BLaER1 treated with 17β-estradiol and CSF1 and Interleukin-3, amounts not matched to agents 10 nM and 100 nM (cell line): Measurements from ENCODE around the gene TBL1XR1.
"Not testable (repeated sequence)": the region's sequence is repeated elsewhere in the genome, so short reads cannot be mapped to it uniquely, and the experiment has no call there.

Experiments
- H3K27ac ChIP-seq, 11 experiments: shearing (Covaris generic); formaldehyde crosslinking; 2 replicates each; pipeline ENCODE4 v1.8.1; 2022
- H3K27me3 ChIP-seq, 11 experiments: shearing (Covaris generic); formaldehyde crosslinking; 2 replicates each; pipeline ENCODE4 v1.8.1; 2022
- H3K36me3 ChIP-seq, 11 experiments: shearing (Covaris generic); formaldehyde crosslinking; 2 replicates each; pipeline ENCODE4 v1.8.1; 2022
- H3K4me1 ChIP-seq, 10 experiments: shearing (Covaris generic); formaldehyde crosslinking; 2 replicates each; pipeline ENCODE4 v1.8.1; 2022
- H3K4me2 ChIP-seq, 11 experiments: shearing (Covaris generic); formaldehyde crosslinking; 2 replicates each; pipeline ENCODE4 v1.8.1; 2022
- H3K4me3 ChIP-seq, 10 experiments: shearing (Covaris generic); formaldehyde crosslinking; 2 replicates each; pipeline ENCODE4 v1.8.1; 2022
- H3K9ac ChIP-seq, 11 experiments: shearing (Covaris generic); formaldehyde crosslinking; 2 replicates each; pipeline ENCODE4 v1.8.1; 2022
- H3K9me3 ChIP-seq, 11 experiments: shearing (Covaris generic); formaldehyde crosslinking; replicated peaks in 1 of 11; 2 replicates each; pipeline ENCODE4 v1.8.1; 2022
- H4K20me1 ChIP-seq, 11 experiments: shearing (Covaris generic); formaldehyde crosslinking; 2 replicates each; pipeline ENCODE4 v1.8.1; 2022
- Cebpa-rat ChIP-seq, 11 experiments: shearing (Covaris generic); IDR thresholded peaks; 2 replicates each; pipeline ENCODE4 v1.8.1; 2022

Gene TBL1XR1

DNA sequence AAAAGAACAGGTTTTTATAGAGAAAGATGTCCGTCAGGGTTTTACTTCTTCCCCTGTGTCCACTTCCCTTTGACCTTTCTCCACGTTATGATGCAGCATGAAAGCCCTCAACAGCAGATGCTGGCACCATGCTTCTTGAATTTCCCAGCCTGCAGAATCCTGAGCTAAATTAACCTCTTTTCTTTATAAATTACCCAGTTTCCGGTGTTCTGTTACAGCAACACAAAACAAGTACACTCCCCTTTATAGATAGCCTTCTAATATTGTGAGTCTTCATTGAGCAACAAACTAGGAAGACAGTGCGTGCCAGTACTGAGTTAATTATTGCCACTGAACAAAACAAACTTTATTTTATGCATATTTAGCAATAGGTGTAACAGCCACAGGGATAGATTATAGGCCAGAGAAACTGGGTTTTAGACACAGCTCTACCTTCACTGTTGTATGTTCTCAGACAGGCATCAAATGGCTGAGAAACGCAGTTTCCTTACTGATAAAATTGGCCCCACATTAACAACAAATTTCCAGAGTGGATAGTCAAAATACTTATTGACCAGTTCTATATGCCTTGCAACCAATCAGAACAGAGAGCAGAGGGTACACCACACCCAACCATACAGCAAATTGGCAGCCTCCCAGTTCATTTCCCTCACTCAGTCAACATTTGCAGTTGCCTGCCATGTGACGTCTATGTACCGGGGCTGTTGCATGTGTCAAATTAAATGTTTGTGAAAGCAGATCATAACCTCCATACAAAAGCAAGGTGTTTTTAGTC lies 14.4 kb upstream of the TBL1XR1 start:
- no peaks in the 10 kb centered on the region for H4K20me1 ChIP-seq
- no peak overlapping the region for H3K4me3 ChIP-seq
- no peaks in the 10 kb centered on the region for H3K36me3 ChIP-seq
- peaks cover 0 to 3% (median 0%) of the 10 kb centered on the region in 10 experiments; a peak in 3 of 20 replicates for H3K4me1 ChIP-seq
- no peaks in the 10 kb centered on the region for H3K27me3 ChIP-seq
- no peak overlapping the region for H3K4me2 ChIP-seq
- H3K27ac ChIP-seq, result no peak overlapping the region
- no peak for TF ChIP-seq Cebpa-rat (IDR thresholded peaks at IDR 0.05)
- H3K9ac ChIP-seq, result no peak overlapping the region
- H3K9me3 ChIP-seq, result peaks cover 0 to 5% (median 0%) of the 10 kb centered on the region in 11 experiments; a peak in 2 of 22 replicates

DNA sequence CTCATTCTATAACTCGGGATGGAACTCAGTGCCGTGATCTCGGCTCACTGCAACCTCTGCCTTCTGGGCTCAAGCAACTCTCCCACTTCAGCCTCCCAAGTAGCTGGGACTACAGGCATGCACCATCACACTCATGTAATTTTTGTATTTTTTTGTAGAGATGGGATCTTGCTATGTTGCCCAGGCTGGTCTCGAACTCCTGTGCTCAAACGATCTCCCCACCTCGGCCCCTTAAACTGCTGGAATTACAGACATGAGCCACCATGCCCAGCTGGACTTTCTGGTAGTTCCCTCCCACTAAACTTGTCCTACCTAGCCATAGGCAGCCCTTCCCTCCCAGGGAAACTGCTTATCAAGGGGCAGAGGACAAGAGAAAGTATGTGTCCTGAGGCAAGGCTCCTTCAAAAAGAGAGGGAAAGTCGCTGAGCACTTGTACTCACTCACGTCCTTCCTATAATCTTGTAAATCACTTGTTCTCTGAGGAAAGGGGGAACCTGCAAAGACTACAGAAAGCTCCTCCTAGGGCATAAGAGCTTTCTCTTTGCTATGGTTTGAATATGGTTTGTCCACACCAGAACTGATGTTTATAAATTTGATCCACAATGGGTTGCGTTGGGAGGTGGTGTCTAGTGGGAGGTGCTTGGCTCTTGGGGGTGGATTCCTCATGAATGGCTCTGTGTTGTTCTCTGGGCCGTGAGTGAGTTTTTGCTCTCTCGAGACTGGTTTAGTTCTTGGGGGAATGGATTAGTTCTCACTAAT lies 13.6 kb upstream of the TBL1XR1 start:
- no peak for TF ChIP-seq Cebpa-rat (IDR thresholded peaks at IDR 0.05)
- Histone ChIP-seq H3K9me3 (peaks cover 0 to 10% (median 0%) of the 10 kb centered on the region in 11 experiments; a peak in 2 of 22 replicates), H4K20me1 (no peaks in the 10 kb centered on the region), H3K9ac (no peak overlapping the region), H3K27me3 (no peaks in the 10 kb centered on the region), H3K27ac (no peak overlapping the region), H3K4me3 (no peak overlapping the region), H3K4me2 (no peak overlapping the region), H3K4me1 (peaks cover 0 to 9% (median 0%) of the 10 kb centered on the region in 10 experiments; a peak in 3 of 20 replicates), H3K36me3 (no peaks in the 10 kb centered on the region)

DNA sequence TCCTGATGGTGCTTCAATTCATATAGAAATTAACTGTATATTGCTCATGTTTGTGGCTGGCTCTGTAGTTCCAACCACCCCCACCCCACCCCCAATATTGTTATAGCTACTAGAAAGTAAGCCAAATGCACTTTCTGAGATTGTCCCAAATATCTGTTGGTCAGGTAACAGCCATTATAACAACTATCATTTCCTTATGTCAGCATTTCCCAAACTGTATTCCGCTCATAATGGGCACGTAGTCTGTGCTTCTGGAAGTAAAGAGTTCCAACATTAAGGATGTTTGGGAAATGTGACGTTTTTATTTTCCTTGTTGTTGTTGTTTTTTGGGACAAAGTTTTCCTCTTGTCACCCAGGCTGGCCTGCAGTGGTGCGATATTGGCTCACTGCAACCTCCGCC lies 12.2 kb upstream of the TBL1XR1 start:
- Histone ChIP-seq H3K4me3 (no peak overlapping the region), H3K9ac (no peak overlapping the region), H3K36me3 (no peaks in the 10 kb centered on the region), H3K27me3 (no peaks in the 10 kb centered on the region), H3K9me3 (peaks cover 0 to 21% (median 6%) of the 10 kb centered on the region in 11 experiments; a peak in 16 of 22 replicates), H3K4me2 (no peak overlapping the region), H4K20me1 (no peaks in the 10 kb centered on the region), H3K27ac (no peak overlapping the region), H3K4me1 (peaks cover 0 to 9% (median 0%) of the 10 kb centered on the region in 10 experiments; a peak in 3 of 20 replicates)
- TF ChIP-seq Cebpa-rat (IDR thresholded peaks at IDR 0.05), result no peak

DNA sequence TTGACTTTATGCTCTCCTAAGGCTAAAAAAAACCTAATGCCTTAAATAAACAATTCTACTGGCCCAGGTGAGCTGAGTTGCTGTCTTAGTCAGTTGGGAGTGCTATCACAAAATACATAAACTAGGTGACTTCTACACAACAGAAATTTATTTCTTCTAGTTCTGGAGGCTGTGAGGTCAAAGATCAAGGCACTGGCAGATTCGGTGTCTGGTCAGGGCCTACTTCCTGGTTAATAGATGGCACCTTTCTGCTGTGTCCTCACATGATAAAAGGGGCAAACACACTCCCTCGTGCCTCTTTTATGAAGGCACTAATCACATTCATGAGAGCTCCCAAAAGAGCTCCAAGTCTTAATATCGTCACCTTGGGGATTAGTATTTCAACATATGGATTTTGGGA lies 11.5 kb upstream of the TBL1XR1 start:
- Histone ChIP-seq H3K27me3 (no peaks in the 10 kb centered on the region), H3K9me3 (peaks cover 7 to 28% (median 14%) of the 10 kb centered on the region in 11 experiments), H3K4me2 (no peak overlapping the region), H4K20me1 (no peaks in the 10 kb centered on the region), H3K4me1 (peaks cover 0 to 9% (median 0%) of the 10 kb centered on the region in 10 experiments; a peak in 3 of 20 replicates), H3K4me3 (no peak overlapping the region), H3K9ac (no peak overlapping the region), H3K36me3 (peaks cover 0 to 6% (median 0%) of the 10 kb centered on the region in 11 experiments; a peak in 4 of 22 replicates), H3K27ac (no peak overlapping the region)
- no peak for TF ChIP-seq Cebpa-rat (IDR thresholded peaks at IDR 0.05)

DNA sequence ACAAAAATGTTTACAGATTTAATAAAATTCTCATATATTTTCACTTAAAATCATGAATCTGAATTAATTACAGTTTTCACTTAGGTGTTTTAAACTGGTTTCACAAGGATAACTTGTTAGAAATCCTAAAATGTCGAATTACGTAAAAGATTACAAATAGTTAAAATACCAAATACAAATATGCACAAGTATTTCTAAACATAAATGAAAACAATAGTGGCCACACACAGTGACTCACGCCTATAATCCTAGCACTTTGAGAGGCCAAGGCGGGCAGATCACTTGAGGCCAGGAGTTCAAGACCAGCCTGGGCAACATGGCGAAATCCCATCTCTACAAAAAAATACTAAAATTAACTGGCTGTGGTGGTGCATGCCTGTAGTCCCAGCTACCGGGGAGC lies 10.9 kb upstream of the TBL1XR1 start:
- Histone ChIP-seq H3K9ac (no peak overlapping the region), H3K4me1 (peaks cover 0 to 9% (median 0%) of the 10 kb centered on the region in 10 experiments; a peak in 3 of 20 replicates), H3K4me3 (no peak overlapping the region), H4K20me1 (no peaks in the 10 kb centered on the region), H3K27ac (no peak overlapping the region), H3K9me3 (peaks cover 12 to 33% (median 19%) of the 10 kb centered on the region in 11 experiments), H3K4me2 (no peak overlapping the region), H3K36me3 (peaks cover 0 to 9% (median 0%) of the 10 kb centered on the region in 11 experiments; a peak in 4 of 22 replicates), H3K27me3 (no peaks in the 10 kb centered on the region)
- no peak for TF ChIP-seq Cebpa-rat (IDR thresholded peaks at IDR 0.05)

DNA sequence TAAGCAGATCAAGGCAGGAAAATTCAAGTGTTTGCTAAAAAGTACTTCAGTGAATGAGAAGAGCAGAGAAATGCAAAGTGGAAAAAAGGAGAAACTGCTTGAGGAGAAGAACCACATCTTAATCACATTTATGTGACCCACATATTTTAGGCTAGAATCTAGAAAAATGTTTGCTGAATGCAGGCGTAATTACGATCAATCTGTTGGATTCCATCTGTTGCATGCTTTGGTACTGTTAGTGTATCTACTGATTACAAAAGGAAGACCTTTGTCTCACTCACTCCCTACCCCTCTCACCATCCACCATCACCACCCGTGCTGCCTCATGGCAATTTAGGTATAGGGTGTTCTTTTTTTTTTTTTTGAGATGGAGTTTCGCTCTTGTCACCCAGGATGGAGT lies 9.7 kb upstream of the TBL1XR1 start:
- H3K4me2 ChIP-seq, result peak overlapping the region in 1 of 11 experiments; percentile 31; a peak in 1 of 22 replicates
- no peaks in the 10 kb centered on the region for H4K20me1 ChIP-seq
- no peak overlapping the region for H3K9ac ChIP-seq
- peaks cover 12 to 35% (median 26%) of the 10 kb centered on the region in 11 experiments for H3K9me3 ChIP-seq
- peaks cover 0 to 9% (median 0%) of the 10 kb centered on the region in 11 experiments; a peak in 4 of 22 replicates for H3K36me3 ChIP-seq
- peaks cover 9 to 19% (median 10%) of the 10 kb centered on the region in 10 experiments for H3K4me1 ChIP-seq
- no peak for TF ChIP-seq Cebpa-rat (IDR thresholded peaks at IDR 0.05)
- no peak overlapping the region for H3K27ac ChIP-seq
- H3K27me3 ChIP-seq, result no peaks in the 10 kb centered on the region
- H3K4me3 ChIP-seq, result no peak overlapping the region

DNA sequence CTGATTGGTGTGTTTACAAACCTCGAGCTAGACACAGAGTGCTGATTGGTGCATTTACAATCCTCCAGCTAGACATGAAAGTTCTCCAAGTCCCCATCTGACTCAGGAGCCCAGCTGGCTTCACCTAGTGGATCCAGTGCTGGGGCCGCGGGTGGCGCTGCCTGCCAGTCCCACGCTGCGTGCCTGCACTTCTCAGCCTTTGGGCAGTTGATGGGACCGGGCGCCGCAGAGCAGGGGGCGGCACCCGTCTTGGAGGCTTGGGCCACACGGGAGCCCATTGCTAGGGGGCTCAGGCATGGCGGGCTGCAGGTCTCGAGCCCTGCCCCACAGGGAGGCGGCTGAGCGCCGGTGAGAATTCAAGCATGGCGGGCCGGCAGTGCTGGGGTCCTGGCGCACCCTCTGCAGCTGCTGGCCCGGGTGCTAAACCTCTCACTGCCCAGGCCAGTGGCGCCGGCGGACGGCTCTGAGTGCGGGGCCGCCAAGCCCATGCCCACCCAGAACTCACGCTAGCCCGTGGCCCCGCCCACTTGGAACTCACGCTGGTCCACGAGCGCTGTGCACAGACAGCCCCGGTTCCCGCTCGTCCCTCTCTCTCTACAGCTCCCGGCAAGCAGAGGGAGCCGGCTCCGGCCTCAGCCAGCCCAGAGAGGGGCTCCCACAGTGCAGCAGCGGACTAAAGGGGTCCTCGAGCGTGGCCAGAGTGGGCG lies 6.6 kb upstream of the TBL1XR1 start:
- Histone ChIP-seq H3K9ac (no peak overlapping the region), H3K4me2 (no peak overlapping the region), H3K27me3 (no peaks in the 10 kb centered on the region), H4K20me1 (no peaks in the 10 kb centered on the region), H3K4me1 (peaks cover 39 to 50% (median 41%) of the 10 kb centered on the region in 10 experiments), H3K36me3 (peaks cover 0 to 9% (median 0%) of the 10 kb centered on the region in 11 experiments; a peak in 4 of 22 replicates), H3K27ac (peak overlapping the region in 6 of 11 experiments; percentile 6 to 43 (median 20); a peak in 8 of 22 replicates), H3K9me3 (peaks cover 12 to 35% (median 26%) of the 10 kb centered on the region in 11 experiments), H3K4me3 (peak overlapping the region in 3 of 10 experiments; percentile 3 to 29 (median 23); a peak in 4 of 20 replicates)
- no peak for TF ChIP-seq Cebpa-rat (IDR thresholded peaks at IDR 0.05)

DNA sequence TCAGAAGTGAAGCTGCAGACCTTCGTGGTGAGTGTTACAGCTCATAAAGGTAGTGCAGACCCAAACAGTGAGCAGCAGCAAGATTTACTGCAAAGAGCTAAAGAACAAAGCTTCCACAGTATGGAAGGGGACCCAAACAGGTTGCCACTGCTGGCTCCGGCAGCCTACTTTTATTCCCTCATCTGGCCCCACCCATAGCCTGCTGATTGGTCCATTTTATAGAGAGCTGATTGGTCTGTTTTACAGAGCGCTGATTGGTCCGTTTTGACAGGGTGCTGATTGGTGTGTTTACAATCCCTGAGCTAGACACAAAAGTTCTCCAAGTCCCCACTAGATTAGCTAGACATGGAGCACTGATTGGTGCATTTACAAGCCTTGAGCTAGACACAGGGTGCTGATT lies 5.7 kb upstream of the TBL1XR1 start:
- H3K36me3 ChIP-seq, H3K27me3 ChIP-seq, H3K9ac ChIP-seq, H4K20me1 ChIP-seq, H3K4me3 ChIP-seq: not testable (repeated sequence)
- peaks cover 12 to 35% (median 26%) of the 10 kb centered on the region in 11 experiments for H3K9me3 ChIP-seq
- peak overlapping the region in 9 of 11 experiments; percentile 81 to 100 (median 100); a peak in 17 of 22 replicates for H3K27ac ChIP-seq
- H3K4me1 ChIP-seq, result peaks cover 46 to 56% (median 49%) of the 10 kb centered on the region in 10 experiments
- H3K4me2 ChIP-seq, result peak overlapping the region in 5 of 11 experiments; percentile 53 to 92 (median 68); a peak in 4 of 22 replicates
